A549 (cell line): ENCODE data around the gene TRPC5OS.

ENCODE experiments used
- ESRRA ChIP-seq: fragments of 150-350 bp; IDR thresholded peaks from 2 replicates; pipeline ENCODE4 v1.6.1; 2014; ENCODE audit warnings: mild to moderate bottlenecking, low read length, borderline replicate concordance
- HES2 ChIP-seq: fragments of >200 bp; sonication (Bioruptor Twin); formaldehyde crosslinking; IDR thresholded peaks from 2 replicates; pipeline ENCODE4 v1.6.1; 2016
- KDM1A ChIP-seq: fragments of 200-600 bp; sonication (generic); IDR thresholded peaks from 2 replicates; pipeline ENCODE4 v1.6.1; 2016; ENCODE audit warnings: low read depth, mild to moderate bottlenecking
- MAX ChIP-seq: IDR thresholded peaks from 2 replicates; pipeline ENCODE4 v1.6.1; 2012
- NR3C1 ChIP-seq: fragments of >200 bp; sonication (Bioruptor Twin); formaldehyde crosslinking; IDR thresholded peaks from 3 replicates; pipeline ENCODE4 v1.6.1; 2017
- PHF8 ChIP-seq: fragments of 200-600 bp; sonication (generic); IDR thresholded peaks from 2 replicates; pipeline ENCODE4 v1.6.1; 2016; ENCODE audit warnings: low read depth, mild to moderate bottlenecking, antibody characterized with exemption, moderate library complexity, borderline replicate concordance
- POLR2A ChIP-seq: IDR thresholded peaks from 2 replicates; pipeline ENCODE4 v1.6.1; 2012; ENCODE audit warnings: mild to moderate bottlenecking, low read length
- RAD21 ChIP-seq, 2 experiments: fragments of >200 bp in 1 of 2; sonication (Bioruptor Twin) in 1 of 2; formaldehyde crosslinking in 1 of 2; IDR thresholded peaks in 1 of 2; conservative IDR thresholded peaks in 1 of 2; 2 replicates in 1 of 2; 3 replicates in 1 of 2; pipeline ENCODE4 v1.6.1; 2012 to 2018; ENCODE audit warnings: inconsistent platforms in 1 of 2
- REST ChIP-seq: fragments of 200-600 bp; sonication (generic); IDR thresholded peaks from 2 replicates; pipeline ENCODE4 v1.6.1; 2016; ENCODE audit warnings: antibody characterized with exemption, mild to moderate bottlenecking, moderate library complexity
- TF ChIP-seq, protein P1 (sequence below): fragments of >200 bp; sonication (Bioruptor Twin); formaldehyde crosslinking; IDR thresholded peaks from 3 replicates; pipeline ENCODE4 v1.5.1; 2016

GRCh38 chrX:111877681-111878080, 1.7 kb downstream of the TRPC5OS start:
- TF ChIP-seq HES2 (no peak), POLR2A (no peak), MAX (no peak), NR3C1 (no peak), ESRRA (no peak), KDM1A (no peak), REST (no peak), PHF8 (no peak), RAD21 (conservative IDR thresholded peaks at IDR 0.05 in 1 of 2, IDR thresholded peaks at IDR 0.05 in 1 of 2) (no peak)
- TF ChIP-seq, protein P1, sequence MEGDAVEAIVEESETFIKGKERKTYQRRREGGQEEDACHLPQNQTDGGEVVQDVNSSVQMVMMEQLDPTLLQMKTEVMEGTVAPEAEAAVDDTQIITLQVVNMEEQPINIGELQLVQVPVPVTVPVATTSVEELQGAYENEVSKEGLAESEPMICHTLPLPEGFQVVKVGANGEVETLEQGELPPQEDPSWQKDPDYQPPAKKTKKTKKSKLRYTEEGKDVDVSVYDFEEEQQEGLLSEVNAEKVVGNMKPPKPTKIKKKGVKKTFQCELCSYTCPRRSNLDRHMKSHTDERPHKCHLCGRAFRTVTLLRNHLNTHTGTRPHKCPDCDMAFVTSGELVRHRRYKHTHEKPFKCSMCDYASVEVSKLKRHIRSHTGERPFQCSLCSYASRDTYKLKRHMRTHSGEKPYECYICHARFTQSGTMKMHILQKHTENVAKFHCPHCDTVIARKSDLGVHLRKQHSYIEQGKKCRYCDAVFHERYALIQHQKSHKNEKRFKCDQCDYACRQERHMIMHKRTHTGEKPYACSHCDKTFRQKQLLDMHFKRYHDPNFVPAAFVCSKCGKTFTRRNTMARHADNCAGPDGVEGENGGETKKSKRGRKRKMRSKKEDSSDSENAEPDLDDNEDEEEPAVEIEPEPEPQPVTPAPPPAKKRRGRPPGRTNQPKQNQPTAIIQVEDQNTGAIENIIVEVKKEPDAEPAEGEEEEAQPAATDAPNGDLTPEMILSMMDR: no peak
